HG02973 (cell line): ENCODE measurements around the gene SOCS1.

Experiments used
- ATAC-seq: cut with Tn5 transposase; IDR thresholded peaks from one replicate; pipeline ENCODE4 v1.9.1; 2021; ENCODE audit warnings: moderate library complexity; ENCODE audit not compliant: unreplicated experiment

The SOCS1 gene

DNA sequence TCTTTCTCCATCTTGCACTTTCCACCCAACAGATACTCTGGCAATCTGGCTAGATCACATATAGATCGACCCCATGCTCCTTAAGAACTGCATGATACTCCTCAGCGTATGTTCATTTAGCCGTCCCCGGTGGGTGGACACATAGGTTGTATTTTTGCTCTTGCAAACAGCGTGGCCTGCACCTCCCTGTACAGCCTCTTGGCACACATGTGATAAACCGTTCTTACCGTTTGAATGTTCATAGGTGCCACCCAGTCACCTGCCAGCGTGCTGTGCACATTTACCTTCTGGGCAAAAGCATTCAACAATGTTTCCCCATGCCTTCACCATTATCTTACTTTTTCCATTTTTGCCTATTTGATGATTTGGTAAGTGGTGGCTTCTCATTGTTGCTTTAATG, 6.9 kb upstream of the SOCS1 start:
- no peak for ATAC-seq

DNA sequence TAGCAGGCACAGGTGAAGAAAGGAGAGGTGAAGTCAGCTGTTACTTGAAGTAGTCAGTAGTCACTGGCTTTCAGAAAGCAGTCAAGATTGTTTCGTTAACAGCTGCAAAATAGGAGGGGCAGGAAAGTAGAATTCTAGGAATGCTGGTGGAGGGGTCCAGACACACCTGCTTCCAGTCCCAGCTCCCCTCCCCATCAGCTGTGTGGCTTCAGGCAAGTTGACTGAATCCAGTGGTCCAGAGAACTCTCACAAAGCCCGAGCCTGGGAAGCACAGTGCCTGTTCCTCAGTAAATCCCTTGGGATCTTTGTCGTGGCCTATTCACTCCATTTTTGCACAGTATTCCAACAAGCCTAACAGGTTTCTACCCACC, 4.6 kb upstream of the SOCS1 start:
- ATAC-seq, result no peak

DNA sequence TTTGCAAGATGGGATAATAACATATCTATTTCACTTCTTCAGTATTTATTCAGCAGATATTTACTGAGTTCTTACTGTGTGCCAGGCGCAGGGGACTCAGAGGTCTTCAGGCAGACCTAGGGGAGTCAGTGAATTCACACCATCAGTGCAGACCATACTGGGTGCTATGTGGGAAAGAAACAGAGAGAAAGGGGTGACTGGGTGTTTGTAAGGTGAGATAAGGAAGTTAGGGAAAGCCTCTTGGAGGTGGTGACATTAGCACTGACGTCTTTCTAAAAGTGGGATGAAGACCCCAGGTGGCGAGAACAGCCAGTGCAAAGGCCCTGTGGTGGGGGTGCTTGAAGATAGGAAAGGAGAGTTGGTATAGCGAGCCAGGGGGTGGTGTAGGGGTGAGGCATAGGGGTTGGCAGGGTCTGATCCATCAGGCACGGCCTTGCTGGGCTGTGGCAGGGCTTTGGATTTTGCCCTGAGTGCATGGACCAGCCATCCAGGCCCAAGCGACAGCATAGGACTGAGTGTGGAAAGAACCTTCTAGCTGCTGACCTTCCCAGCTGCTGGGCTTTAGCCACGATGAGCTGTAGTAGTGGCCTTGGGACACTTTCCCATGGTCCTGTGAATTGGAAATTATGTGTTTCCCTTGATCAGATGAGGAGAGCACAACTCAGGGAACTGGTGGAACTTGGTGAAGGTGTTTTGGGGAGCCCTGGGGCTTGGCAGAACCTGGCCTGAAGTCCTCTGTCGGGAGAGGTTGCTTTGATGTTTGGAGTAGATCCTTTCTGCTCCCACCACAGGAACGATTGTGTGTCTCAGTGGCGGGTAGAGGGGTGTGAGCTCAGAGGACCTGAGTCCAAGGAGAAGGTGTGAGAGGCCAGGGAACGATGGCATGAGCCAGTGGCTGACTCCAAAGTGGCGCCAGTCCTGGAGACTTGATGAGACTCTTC, 3.9 kb upstream of the SOCS1 start:
- ATAC-seq, result no peak

DNA sequence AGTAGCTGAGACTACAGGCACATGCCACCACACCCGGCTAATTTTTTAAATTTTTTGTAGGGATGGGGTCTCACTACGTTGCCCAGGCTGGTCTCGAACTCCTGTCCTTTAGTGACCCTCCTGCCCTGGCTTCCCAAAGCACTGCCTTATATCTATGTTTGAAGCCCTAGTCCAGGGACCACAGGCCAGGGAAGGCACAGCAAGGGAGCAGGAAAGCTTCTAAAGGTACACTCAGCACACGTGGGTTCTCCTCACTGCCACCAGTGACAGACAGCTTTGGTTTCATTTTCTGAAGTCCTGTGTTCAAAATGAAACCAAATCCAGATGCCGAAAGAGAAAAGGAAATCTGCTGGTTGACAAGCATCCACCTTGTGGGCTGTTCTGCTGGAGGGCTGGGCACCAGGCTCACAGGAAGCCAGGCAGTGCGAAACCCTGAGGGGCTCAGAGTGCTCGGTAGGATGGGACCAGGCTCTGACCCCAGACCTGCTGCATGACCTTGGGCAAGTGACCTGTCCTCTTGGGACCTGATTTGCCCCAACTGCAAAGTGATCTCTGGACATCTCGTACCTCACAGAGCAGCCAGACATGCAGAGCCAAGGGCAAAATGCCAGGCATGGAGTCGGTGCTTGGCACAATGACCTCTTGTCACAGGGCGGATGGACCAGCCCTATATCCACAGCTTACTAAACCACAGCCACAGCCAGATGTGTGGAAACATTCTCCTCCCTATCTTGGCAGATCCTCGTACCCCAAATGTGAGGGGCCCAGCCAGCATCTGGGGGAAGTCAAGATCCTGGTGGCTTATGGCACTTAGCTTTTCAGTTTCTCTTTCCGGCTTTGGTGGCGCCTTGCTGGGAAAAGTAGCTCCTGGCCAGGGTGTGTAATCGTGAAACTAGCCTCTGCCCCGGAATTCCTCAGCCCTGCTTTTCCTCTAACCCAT, 2.8 kb upstream of the SOCS1 start:
- ATAC-seq, result no peak

DNA sequence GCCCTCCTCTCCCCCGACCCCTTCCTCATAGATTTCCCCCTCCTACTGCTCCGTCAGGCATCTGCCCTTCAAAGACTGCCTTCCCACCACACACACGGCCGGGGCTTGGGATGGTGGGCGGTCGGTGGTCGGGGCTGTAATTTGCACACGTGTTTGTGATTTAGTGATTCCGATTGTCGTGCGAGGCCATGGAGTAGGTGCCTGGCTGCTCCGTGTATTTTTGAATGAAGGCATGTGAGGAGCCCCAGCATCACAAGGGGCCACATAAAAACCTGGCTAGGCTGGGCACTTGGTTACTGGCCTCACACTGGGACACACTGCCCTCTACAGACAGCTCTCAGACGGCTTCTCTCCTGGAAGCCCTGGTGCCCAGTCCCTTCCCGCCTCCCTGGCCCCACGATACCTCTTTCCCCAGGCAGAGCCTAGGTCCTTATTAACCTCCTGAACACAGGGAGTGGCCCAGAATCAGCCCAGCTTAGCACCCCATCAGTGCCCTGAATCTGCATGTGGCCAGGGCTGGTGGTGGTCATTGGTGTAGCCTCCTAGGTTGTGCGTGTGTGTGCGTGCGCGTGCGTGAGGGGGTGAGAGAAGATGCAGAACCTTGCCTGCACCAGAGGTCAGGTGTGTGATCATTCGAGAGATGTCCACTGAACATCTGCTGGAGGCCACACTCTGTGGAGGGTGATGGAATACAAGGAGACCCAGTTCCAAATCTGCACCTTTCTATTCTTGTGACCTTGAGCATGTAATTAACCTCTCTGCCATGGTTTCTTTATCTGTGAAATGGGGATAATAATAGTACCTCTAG, 1.3 kb upstream of the SOCS1 start:
- ATAC-seq, result no peak

DNA sequence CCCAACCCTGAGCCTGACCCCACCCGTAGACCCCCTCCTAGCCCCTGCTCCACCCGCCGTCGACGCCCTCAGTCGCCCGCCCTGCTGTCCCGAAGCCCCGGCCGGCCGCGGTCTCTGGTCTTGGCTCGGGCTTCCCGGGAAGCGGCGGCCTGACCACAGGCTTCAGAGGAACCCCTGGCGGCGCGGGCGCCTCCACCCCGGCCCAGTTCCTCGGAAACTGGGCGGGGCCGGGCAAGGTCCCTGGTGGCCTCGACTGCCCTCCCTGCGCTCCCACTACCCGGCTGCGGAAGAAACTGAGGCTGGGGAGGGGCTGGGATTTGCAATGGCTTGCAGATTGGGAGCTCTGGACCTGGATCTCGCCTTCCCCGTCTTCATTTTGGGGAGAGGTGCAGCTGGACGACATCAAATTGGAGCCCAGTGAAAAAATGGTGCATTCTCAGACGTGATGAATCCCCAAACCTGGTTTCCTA, 692 bp upstream of the SOCS1 start:
- ATAC-seq, result no peak

DNA sequence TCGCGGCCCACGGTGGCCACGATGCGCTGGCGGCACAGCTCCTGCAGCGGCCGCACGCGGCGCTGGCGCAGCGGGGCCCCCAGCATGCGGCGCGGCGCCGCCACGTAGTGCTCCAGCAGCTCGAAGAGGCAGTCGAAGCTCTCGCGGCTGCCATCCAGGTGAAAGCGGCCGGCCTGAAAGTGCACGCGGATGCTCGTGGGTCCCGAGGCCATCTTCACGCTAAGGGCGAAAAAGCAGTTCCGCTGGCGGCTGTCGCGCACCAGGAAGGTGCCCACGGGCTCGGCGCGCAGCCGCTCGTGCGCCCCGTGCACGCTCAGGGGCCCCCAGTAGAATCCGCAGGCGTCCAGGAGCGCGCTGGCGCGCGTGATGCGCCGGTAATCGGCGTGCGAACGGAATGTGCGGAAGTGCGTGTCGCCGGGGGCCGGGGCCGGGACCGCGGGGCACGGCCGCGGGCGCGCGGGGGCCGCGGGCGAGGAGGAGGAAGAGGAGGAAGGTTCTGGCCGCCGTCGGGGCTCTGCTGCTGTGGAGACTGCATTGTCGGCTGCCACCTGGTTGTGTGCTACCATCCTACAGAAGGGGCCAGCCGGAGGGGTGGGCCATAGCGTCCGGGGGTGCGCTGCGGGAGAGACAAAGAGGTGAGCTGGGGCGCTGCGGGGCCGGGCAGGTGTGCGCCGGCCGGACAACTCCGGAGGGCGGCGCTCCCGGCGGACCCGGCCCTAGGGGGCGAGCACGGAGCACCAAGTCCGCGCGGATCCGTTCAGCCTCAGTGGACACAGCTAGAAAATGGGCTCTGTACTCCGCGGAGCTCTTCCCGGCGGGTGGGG, 879 bp downstream of the SOCS1 start:
- no peak for ATAC-seq

DNA sequence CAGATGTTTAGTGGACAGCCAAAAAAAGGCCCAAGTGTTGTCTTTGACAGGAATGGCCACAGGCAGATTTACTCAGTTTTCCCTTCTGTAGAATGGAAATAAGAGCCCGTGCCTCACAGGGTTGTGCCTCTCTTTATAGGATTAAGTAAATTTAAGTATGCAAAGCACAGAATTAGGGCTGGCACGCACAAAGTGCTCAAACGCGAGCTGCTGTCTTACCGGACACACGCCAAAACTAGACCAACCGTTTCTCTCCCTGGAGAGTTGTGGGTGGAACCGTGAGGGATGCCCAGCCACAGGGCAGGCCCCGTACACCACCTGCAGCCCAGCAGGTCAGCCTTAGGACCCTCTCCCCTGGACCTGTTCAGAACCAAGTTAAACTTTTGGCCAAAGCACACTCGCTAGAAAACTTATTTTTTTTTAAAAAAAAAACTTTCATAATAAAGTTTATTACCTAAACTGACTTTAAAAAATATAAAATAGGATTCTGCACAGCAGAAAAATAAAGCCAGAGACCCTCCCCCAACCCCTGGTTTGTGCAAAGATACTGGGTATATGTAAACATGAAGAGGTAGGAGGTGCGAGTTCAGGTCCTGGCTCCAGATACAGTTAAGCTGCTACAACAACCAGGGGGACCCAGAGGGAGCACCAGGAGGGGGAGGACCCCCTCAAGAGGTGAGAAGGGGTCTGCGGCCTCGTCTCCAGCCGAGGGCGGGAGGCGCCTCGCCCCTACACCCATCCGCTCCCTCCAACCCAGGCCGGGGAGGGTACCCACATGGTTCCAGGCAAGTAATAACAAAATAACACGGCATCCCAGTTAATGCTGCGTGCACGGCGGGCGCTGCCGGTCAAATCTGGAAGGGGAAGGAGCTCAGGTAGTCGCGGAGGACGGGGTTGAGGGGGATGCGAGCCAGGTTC, 1.8 kb downstream of the SOCS1 start:
- ATAC-seq, result no peak

DNA sequence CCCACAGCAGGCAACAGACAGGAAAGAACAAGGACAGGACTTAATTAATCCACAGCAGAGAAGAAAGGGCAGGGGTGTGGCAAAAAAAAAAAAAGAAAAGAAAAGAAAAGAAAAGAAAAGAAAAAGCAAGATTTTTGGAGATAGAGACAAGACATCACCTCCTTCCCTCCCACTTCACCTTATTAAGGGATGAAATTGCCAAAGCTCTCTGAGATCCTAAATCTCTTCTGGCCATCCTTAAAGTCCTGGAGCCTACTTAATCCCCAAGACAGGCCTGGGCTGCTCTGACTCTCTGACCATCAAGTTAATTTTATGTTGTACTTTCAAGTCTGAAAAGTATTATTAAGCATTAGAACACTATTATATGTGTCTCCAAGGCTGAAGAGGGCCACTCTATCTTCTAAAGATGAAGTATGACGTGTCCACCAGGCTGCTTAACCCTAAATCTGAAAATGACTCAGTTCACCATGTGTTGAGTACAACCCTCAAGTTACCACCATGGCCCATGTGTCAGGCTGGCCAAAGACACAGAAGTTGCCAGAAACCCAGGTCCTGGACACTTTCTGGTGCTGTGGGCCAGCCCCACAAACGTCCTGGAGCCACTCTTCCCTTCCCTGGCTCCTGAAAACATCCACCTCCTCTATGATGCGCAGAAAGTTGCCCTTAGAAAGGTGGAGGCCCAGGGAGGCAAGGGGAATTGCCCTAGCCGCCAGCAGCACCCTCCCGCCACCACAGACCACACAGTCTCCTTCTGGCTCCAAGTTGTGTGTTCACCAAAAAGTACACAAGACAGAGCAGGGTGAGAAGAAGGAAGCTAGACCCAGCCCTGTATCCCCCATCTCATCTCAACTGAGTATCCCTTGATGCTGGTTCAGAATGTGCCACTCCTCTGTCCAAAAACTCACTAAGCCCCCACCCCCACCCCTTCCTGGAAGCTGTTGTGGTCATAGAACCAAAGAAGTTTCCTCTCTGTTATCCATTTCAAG, 2.7 kb downstream of the SOCS1 start:
- ATAC-seq, result no peak

DNA sequence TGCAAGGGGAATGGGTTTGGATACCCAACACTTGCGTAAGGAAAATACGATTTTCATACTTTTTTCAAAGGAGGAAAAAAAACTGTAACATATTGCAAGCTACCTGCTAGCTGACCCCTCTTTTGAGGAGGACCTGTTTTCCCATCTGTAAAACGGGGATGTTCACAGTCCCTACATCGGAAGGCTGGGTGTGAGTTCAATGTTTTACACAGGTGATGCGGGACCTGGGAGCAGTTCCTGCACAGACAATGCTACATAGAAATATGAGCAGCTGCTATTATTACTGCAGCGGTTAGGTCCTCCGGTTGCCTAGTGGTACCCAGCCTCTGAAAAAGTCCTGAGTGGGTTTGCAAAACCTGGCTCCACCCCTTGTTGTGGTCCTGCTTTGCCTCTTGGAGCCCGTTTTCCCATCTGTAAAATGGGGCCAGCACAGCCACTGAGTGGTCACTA, 3.5 kb downstream of the SOCS1 start:
- ATAC-seq, result no peak

DNA sequence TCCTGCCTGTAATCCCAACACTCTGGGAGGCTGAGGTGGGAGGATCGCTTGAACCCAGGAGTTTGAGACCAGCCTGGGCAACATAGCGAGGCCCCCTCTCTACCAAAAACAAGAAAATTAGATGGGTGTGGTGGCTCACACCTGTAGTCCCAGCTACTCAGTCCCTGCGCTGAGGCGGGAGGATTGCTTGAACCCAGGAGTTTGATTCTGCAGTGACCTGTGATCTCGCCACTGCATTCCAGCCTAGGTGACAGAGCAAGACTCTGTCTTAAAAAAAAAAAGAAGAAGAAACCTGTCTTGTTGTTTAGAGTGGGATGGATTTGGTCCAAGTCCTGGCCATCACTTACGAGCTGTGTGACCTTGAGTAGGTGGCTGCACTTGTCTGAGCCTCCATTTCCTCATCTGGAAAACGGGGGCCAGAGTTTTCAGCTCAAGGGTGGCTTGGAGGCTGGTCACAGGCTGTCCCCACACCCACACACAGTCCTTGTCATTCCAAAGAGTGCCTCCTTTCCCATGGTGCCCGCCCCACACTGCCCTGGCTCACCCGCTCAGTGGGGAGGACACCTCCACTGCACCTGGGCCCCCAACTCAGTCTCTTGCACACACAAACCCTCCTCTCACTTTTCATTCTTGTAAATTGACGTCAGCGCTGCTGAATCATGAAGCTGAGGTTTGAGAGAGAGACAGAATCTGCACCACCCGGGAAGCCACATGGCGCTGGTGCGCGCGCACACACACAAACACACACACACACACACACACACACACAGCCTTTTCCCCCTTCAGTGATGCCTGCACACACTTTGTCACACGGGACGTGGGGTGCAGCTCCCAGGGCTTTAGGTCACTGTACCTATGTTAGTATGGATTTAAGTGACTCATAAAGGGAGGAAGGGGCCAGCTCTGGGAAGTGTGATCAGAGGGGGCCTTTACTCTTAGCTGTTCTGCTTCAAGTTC, 4.2 kb downstream of the SOCS1 start:
- no peak for ATAC-seq

DNA sequence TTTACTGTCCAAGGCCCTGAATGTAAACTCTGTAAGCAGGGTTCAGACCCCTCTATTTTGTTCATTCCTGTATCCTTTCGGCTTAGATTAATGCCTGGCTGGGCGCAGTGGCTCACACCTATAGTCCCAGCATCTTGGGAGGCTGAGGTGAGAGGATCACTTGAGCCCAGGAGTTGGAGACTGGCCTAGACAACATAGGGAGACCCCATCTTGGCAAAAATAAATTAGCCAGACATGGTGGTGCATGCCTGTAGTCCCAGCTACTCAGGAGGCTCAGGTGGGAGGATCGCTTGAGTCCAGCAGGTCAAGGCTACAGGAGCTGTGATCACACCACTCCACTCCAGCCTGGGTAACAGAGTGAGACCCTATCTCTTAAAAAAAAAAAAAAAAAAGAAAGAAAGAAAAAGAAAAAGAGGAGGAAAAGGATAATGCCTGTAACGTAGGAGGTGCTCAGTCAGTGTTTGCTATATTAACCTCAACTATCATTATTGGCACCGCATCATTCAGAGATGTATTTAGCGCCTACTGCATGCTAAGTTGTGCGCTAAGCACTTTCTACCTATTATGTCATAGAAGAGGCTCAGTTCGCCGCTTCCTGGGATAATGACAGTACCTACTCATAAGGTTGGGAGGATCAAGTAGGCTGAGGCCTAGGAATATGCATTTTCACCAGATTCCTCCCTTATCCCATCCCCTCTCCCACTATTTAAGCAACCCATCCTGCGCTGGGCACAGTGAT, 5.0 kb downstream of the SOCS1 start:
- ATAC-seq, result no peak

DNA sequence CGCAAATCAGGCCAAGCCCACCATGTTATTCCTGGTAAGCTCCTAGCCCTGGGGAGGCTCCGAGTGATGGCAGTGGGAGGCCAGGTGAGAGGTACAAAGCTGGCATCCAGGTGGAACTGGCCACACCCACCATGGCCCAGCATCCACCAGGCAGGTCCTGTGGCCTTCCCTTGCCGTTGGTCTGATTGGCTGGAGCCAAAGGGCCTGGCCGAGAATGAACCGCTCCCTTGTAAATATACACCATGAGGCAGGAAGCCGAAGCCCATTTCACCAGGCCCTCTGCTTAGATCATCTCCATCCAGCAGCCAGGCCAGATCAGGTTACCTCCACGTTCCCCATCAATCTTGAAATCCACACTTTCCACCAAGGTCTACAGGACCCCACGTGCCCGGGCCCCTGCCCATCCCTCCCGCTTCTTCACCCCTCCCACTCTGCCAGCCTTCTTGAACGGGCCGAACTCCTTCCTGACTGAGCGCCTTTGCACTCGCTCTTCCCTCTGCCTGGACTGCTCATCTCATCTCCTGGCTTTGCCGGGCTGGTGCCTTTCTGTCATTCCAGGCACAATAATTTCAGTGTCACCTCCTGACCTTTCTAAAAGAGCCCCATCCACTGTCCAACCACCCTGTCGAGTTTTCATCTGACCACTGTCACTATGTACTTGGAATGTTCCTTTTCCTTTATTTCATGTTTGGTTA, 5.8 kb downstream of the SOCS1 start:
- ATAC-seq, result no peak

DNA sequence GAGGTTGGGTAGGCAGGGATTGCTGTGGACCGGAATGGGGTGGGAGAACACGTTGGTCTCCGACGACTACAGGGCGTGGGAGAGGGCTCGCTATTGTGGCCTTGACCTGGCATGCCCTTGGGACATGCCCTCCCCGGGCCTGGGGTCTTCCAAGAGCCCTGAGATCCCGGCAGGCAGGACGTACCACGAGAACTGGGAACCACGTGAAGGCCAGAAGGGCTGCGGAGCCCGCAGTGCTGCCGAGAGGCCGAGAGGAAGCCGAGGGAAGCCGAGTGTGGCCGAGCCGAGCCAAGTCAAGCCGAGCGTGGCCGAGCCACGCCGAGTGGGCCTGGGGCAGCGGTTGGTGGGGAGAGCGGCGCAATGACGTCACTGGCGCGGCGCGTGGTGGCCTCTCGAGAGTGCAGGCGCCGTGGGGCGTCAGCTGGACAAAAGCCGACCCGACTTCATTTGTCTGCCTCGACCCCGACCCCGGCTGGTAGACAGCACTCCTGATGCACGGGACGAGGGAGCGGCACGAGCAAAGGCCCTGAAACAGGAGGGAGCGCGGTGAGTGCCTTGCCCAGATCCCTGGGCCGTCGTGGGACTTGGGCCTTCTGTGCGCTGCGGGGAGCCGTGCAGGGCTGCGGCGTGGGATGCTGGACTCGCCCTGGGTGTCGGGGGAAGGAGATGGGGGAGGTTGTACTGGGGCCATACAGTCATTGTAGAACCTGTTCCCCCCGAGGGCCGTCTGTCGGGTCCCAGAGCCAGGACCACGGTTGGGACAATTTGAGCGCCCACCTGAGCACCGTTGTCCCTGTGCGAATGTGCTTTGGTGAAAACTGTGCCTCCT, 6.6 kb downstream of the SOCS1 start:
- no peak for ATAC-seq
